Stimulated activated CD4-positive, alpha-beta T cell treated with anti-CD3 and anti-CD28 coated beads, Interleukin-12 subunit alpha, Interleukin-12 subunit beta, amount 100 ng/mL, for 4 hours (primary cell): ENCODE data around the gene FRS2.
"Not testable (repeated sequence)": the region's sequence is repeated elsewhere in the genome, so short reads cannot be mapped to it uniquely, and the experiment has no call there.

Experiments used
- DNase-seq: peaks from one replicate; pipeline ENCODE4 v3.0.0-alpha.2; 2020

The FRS2 gene

DNA sequence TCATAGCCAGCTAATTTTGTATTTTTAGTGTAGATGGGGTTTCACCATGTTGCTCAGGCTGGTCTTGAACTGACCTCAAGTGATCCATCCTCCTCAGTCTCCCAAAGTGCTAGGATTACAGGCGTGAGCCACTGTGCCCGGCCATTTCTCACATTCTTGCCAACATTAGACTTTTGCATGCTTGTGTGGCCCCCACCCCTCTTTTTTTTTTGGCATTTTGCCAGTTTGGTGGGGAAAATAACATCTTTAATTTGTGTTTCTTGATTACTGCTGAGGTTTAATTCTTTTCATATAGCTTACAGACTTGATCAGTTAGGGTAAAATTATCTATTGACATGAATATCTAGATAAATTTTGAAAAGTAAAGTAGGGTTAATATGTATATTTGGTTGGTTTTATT, 118.9 kb downstream of the FRS2 start:
- no peak for DNase-seq

DNA sequence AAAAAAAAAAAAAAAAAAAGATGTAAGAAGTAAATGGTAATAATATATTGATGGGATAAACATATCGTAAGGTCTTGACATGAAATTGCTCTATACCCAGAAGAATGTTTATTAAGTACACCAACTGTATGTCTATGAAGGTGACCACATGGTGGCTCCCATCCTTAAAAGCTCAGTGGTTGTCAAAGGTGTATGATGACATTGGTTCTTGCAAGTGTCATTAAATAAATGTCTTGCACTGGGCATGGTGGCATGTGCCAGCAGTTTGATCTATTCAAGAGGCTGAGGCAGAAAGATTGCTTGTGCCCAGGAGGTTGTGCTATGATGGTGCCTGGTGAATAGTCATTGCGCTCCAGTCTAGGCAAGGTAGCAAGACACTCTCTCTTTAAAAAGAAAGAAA, 125.5 kb downstream of the FRS2 start:
- DNase-seq: no peak

DNA sequence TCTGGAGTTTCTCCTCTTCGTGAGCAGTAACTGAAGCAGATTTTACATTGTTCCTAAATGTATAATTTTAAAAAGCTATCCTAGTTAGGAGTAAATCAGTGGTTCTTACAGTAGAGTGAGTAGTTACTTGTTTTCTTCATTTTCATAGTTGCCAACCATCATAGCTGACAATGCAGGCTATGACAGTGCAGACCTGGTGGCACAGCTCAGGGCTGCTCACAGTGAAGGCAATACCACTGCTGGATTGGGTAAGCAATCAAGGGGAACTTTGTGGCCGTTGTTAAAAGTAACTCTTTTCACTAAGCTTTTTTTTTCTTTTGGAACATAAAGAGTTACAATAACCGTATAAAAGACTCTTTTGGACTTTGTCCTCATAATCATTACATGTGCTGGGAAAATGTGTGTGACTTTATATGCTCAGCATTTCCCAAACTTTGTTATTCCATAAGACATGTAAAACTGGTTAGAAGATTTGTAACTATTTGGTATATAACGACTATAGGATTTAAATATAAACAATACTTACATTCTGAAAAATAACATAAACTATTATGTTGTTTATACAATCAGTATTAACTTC, 128.1 kb downstream of the FRS2 start:
- no peak for DNase-seq

DNA sequence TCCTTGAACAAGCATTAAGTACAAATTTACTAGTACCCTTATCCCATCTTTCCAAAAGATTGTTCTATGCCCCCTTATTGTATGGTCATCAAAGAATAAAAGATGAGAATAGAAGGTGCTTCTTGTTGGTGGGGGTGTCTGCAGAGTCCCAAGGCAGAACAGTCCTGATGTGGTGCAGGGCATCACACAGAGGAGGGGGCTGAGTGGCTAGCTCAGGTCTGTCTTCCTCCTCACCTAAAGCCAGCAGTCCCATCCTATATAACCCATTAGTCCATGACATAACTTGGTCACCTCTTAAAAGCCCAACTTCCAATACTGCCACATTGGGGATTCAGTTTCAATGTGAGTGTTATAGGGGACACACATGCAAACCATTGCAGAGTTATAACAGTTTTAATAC, 130.6 kb downstream of the FRS2 start:
- no peak for DNase-seq

DNA sequence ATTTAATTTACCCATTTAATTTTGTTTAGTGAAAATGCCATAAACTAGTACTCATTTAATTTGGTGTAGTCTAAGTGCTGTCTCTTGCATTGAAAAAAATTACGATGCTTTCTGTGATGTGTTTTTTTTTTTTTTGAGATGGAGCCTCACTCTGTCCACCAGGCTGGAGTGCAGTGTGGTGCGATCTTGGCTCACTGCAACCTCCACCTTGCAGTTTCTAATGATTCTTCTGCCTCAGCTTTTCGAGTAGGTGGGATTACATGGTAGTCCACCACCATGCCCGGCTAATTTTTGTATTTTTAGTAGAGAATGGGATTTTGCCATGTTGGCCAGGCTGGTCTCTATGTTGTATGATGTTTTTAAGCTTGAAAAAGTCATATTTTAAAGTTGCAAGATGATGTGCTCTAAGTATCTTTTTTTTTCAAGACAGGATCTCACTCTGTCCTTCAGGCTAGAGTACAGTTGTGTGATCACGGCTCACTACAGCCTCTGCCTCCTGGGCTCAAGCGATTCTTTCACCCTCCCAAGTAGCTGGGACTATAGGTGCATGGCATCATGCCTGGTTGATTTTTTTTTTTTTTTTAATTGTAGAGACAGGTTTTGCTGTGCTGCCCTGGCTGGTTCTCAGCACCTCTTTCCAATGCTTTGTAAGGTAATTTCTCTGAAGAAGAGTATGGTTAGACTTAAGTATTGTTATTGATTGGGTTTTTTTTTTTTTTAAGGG, 131.9 kb downstream of the FRS2 start:
- DNase-seq: no peak

GRCh38 chr12:69602954-69603353, 132.8 kb downstream of the FRS2 start:
- no peak for DNase-seq

DNA sequence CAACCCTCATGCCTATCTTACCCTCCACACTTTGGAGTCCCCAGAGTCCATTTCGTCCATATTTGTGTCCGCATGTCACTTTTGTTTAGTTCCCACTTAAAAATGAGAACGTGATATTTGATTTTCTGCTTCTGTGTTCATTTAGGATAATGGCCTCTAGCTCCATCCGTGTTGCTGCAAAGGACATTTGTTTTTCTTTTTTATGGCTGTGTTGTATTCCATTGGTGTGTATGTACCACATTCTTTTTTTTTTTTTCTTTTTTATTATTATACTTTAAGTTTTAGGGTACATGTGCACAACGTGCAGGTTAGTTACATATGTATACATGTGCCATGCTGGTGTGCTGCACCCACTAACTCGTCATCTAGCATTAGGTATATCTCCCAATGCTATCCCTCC, 133.4 kb downstream of the FRS2 start:
- DNase-seq: not testable (repeated sequence)

GRCh38 chr12:69604275-69604674, 134.1 kb downstream of the FRS2 start:
- not testable (repeated sequence) for DNase-seq

GRCh38 chr12:69608114-69608513, 137.9 kb downstream of the FRS2 start:
- DNase-seq: no peak

GRCh38 chr12:69610126-69610525, 139.9 kb downstream of the FRS2 start:
- no peak for DNase-seq

- no peak for DNase-seq
These were observed 140.5 kb downstream of the FRS2 start, which contains the start of gene LRRC10 for GRCh38 chr12:69610729-69611128. TSS of gene LRRC10 (minus strand) at chr12:69610907. CDS start at chr12:69610838, 69 bp downstream.

GRCh38 chr12:69613351-69613750, 143.2 kb downstream of the FRS2 start:
- no peak for DNase-seq

DNA sequence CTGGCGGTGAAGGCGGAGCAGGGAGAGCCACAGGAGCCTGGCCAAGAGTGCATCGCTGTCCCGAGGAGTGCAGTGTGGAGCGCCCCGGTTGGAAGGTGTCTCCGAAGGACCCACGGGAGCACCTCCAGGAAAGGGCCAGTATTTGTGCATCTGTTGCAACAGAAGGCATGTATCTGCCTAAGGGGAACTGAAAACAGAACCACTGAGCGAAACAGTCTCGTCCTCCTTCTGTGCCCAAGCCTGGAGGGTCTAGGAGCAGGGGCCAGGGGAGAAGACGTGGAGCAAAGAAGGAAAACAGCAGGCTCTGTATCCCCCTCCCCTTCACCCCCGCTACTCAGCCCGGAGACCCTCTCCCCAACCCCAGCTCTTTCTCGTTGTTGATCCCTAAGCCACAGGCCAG, 145.8 kb downstream of the FRS2 start:
- no peak for DNase-seq

DNA sequence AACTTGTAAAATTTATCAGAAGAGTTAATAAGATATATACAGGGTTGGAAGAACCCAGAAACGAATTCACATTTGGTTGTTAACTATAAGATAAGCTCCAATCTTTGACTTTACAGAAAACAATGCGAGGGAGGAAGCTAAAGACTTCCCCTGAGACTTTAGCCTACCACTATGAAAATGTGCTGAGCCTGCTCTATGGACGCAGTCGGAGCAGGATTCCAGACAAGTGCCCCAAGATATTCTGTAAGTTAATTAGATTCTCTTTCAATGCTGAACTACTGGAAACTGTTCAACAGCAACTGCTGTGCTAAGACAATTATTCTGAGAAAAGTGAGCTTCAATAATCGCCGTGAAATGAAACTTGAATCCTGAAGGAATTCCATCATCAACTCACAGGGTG, 148.9 kb downstream of the FRS2 start:
- DNase-seq: no peak

GRCh38 chr12:69620077-69620476, 149.9 kb downstream of the FRS2 start:
- DNase-seq: no peak

GRCh38 chr12:69620921-69621320, 150.7 kb downstream of the FRS2 start:
- no peak for DNase-seq

GRCh38 chr12:69621551-69621950, 151.4 kb downstream of the FRS2 start:
- DNase-seq: no peak

- DNase-seq: no peak
These were observed 153.8 kb downstream of the FRS2 start for GRCh38 chr12:69623970-69624369.

GRCh38 chr12:69627501-69627900, 157.3 kb downstream of the FRS2 start:
- no peak for DNase-seq
